GM12878 (cell line): ENCODE data around the gene NR4A2. TPM values are rescaled to one million over a fixed set of nuclear protein-coding genes. Genes with fewer than 3 reads are reported as not detected.
A peak's percentile ranks its signal among the peaks of the same experiment; 100 is the strongest.

Experiments
- ATAC-seq: fragments of 200-7000 bp; cut with Tn5 transposase; 3 replicates; pipeline ENCODE4 v1.9.1; 2020; ENCODE audit warnings: mild to moderate bottlenecking, moderate library complexity
- BruUV-seq: library from RNA; stranded (reverse); fragments of 400-500 nt; replicated peaks from 2 replicates; lab custom pipeline; 2021; lab: Mats Ljungman, UMichigan
- CTCF ChIA-PET: fragments of 300-600 bp; sonication (Branson Sonifier 250); formaldehyde crosslinking; extraction: SDS; loops from one replicate; lab custom pipeline; 2021; ENCODE audit warnings: inconsistent platforms; lab: Yijun Ruan, JAX
- POLR2A ChIA-PET: fragments of 350-600 bp; formaldehyde crosslinking; extraction: SDS; loops from one replicate; lab custom pipeline; 2021; ENCODE audit warnings: inconsistent platforms; lab: Charles Lee
- RAD21 ChIA-PET: fragments of 300-600 bp; sonication (Branson Sonifier 250); formaldehyde crosslinking; loops from one replicate; lab custom pipeline; 2023; ENCODE audit warnings: antibody characterized with exemption; ENCODE audit not compliant: unreplicated experiment; lab: Charles Lee
- SMC1A ChIA-PET: fragments of 300-600 bp; sonication (Branson Sonifier 250); formaldehyde crosslinking; loops from one replicate; lab custom pipeline; 2023; ENCODE audit not compliant: unreplicated experiment, uncharacterized antibody; lab: Charles Lee
- DNase-seq: peaks from one replicate; pipeline ENCODE4 v3.0.0-alpha.2; 2011; ENCODE audit warnings: low read depth, low spot score
- FAIRE-seq: peaks from 3 replicates; lab custom pipeline; 2011; peaks lifted over from hg19 to GRCh38; lab: Jason Lieb, UNC
- H2AFZ ChIP-seq: 2 replicates; pipeline ENCODE4 v1.6.0; 2011; ENCODE audit warnings: low read depth, low read length, control low read depth; ENCODE audit not compliant: control insufficient read depth
- H3K27ac ChIP-seq: 2 replicates; pipeline ENCODE4 v1.5.1; 2011; ENCODE audit warnings: control low read depth; ENCODE audit not compliant: control insufficient read depth, insufficient read depth
- H3K27me3 ChIP-seq, 2 experiments: replicated peaks in 1 of 2; 2 replicates each; pipeline versions ENCODE4 v1.6.0 to v1.6.1; 2011; ENCODE audit warnings: low read length in 1 of 2; ENCODE audit not compliant: control insufficient read depth in 2 of 2, insufficient read depth in 2 of 2
- H3K36me3 ChIP-seq, 2 experiments: 2 replicates each; pipeline ENCODE4 v1.5.1; 2011; ENCODE audit warnings: low read length in 1 of 2; ENCODE audit not compliant: control insufficient read depth in 2 of 2, insufficient read depth in 2 of 2
- H3K4me1 ChIP-seq: 2 replicates; pipeline ENCODE4 v1.6.1; 2011; ENCODE audit warnings: mild to moderate bottlenecking, low read length, moderate library complexity, mixed read lengths; ENCODE audit not compliant: control insufficient read depth, insufficient read depth
- H3K4me2 ChIP-seq: 2 replicates; pipeline ENCODE4 v1.6.0; 2011; ENCODE audit warnings: control low read depth; ENCODE audit not compliant: control insufficient read depth, insufficient read depth
- H3K4me3 ChIP-seq: fragments of 200-600 bp; sonication (generic); 2 replicates; pipeline ENCODE4 v1.5.1; 2016
- H3K79me2 ChIP-seq: 2 replicates; pipeline ENCODE4 v1.6.0; 2011; ENCODE audit warnings: low read length; ENCODE audit not compliant: control insufficient read depth, insufficient read depth
- H3K9ac ChIP-seq: 2 replicates; pipeline ENCODE4 v1.8.0; 2011; ENCODE audit warnings: low read length, control low read depth, mixed read lengths; ENCODE audit not compliant: control insufficient read depth, insufficient read depth
- H3K9me3 ChIP-seq: replicated peaks from 3 replicates; pipeline ENCODE4 v1.5.1; 2011; ENCODE audit warnings: mild to moderate bottlenecking, low read length; ENCODE audit not compliant: control insufficient read depth, insufficient read depth
- H4K20me1 ChIP-seq: 2 replicates; pipeline ENCODE4 v1.6.0; 2011; ENCODE audit not compliant: control insufficient read depth, insufficient read depth
- BHLHE40 ChIP-seq, 2 experiments: fragments of 450-650 bp in 1 of 2; IDR thresholded peaks; 2 replicates each; pipeline ENCODE4 v1.6.1; 2011 to 2017; ENCODE audit warnings: low read depth in 2 of 2, borderline replicate concordance in 1 of 2, improper control_type of control experiment in 1 of 2, low read length in 1 of 2, mild to moderate bottlenecking in 1 of 2
- EZH2 ChIP-seq: IDR thresholded peaks from 2 replicates; pipeline ENCODE4 v1.6.1; 2012; ENCODE audit warnings: low read depth, mild to moderate bottlenecking, control low read depth, inconsistent platforms, low read length, borderline replicate concordance; ENCODE audit not compliant: control insufficient read depth
- KLF5 ChIP-seq: fragments of 450-650 bp; IDR thresholded peaks from 2 replicates; pipeline ENCODE4 v1.6.1; 2014; ENCODE audit warnings: mild to moderate bottlenecking; ENCODE audit not compliant: partially characterized antibody
- PML ChIP-seq: IDR thresholded peaks from 2 replicates; pipeline ENCODE4 v1.6.1; 2012; ENCODE audit warnings: low read length, inconsistent platforms
- SUZ12 ChIP-seq: fragments of 200-600 bp; sonication (generic); IDR thresholded peaks from one replicate; pipeline ENCODE4 v1.6.1; 2018; ENCODE audit warnings: antibody characterized with exemption, mild to moderate bottlenecking; ENCODE audit not compliant: unreplicated experiment
- WGBS: methylation state at CpG from one replicate; pipeline ENCODE4 v1.1.6; 2016; ENCODE audit warnings: low lambda C conversion rate; ENCODE audit not compliant: insufficient replicate concordance, insufficient coverage; ENCODE audit errors: missing lambda C conversion rate; 5-methylcytosine and 5-hydroxymethylcytosine counted together
- in situ Hi-C: fragments of 300-500 bp; cut with MboI; formaldehyde crosslinking; loops from 9 replicates; pipeline ENCODE4 v1.14.3; 2018; ENCODE audit warnings: mixed read lengths
- intact Hi-C: fragments of 100-400 bp; cut with micrococcal nuclease; formaldehyde crosslinking; loops from one replicate; pipeline ENCODE4 v1.14.2; 2022; ENCODE audit not compliant: unreplicated experiment
- polyA plus RNA-seq, 11 experiments: library from polyadenylated mRNA; depleted of rRNA in 4 of 11; unstranded in 6 of 11; stranded (reverse) in 5 of 11; fragments of >200 nt; fragmentation: Nextera tagmentation in 4 of 11; fragmentation: Illumina TruSeq in 1 of 11; extraction: Ambion mirVana in 4 of 11; extraction: Trizol in 1 of 11; gene quantifications; 1 replicate in 1 of 11; 2 replicates in 10 of 11; pipeline versions ENCODE4 v1.2.1 to v1.2.3, GENCODE V29; 2011 to 2016; ENCODE audit warnings: inconsistent platforms in 2 of 11, missing spikeins in 2 of 11, low read depth in 1 of 11
- total RNA-seq, 4 experiments: library from RNA; depleted of rRNA in 3 of 4; stranded (reverse); fragments of >200 nt in 3 of 4; fragmentation: Illumina TruSeq in 1 of 4; extraction: Trizol in 1 of 4; gene quantifications; 2 replicates each; pipeline versions ENCODE4 v1.2.1 to v1.2.3, GENCODE V29; 2013 to 2021

Gene NR4A2
- total and polyA plus RNA-seq, 10 of the 15 experiments (the other 5 are each of a cell fraction or from before 2014, with no cell fraction given): 0.15 to 3.4 (median 0.58) TPM

DNA sequence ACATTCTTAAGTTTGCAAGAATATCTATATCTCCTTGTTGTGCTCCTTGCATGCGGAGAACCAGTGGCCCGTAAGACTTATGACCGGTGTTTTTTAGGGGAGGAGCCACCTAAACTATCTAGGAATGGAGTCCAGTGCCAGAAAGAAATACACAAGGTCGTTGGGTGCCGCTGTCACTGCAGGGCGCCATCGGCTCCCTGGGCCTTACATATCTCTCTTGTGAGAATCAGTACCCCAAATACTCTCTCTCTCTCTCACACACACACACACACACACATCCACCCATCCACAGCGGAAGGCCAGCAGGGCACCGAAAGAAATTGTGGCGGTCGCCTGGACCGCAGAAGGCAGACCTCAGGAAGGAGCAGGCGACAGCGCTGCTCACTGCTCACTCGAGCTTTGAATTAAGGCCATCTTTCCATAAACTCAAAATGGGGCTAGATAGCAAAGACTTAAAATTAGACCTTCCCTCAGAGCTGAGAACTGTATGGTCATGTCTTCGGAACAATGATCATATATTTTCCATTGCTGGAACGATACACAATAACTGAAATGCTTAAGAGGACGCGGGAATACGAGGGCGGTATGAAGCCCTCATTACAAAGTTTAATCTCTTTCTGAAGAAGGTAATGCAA is 10.4 kb downstream of the NR4A2 start:
- POLR2A ChIA-PET: no interaction called here
- CTCF ChIA-PET: interaction anchor here (1.2 to 2.2 kb wide), 2 partner anchors 13 to 131 kb away, joined by 3 to 6 read pairs; no protein-coding TSS in a partner anchor
- H3K4me3 ChIP-seq: peak overlapping the region; percentile 61; the same call in 1 of the 2 replicates
- intact Hi-C loops: no loop called here
- H3K9ac ChIP-seq: no peak overlapping the region
- H3K36me3 ChIP-seq: no peaks in the 10 kb centered on the region
- TF ChIP-seq EZH2: 0 out of 2 replicates have a peak, but pooled peaks have one; percentile 56
- TF ChIP-seq BHLHE40 (IDR thresholded peaks at IDR 0.05; ENCODE audit: borderline replicate concordance in 1 of 2, low read depth in 2 of 2, low read length in 1 of 2): no peak
- no peaks in the 10 kb centered on the region for H3K79me2 ChIP-seq
- FAIRE-seq: no peak
- DNase-seq: no peak
- no peak overlapping the region for H3K27ac ChIP-seq
- BruUV-seq: no TSS peak
- in situ Hi-C loops: no loop called here
- peak overlapping the region; percentile 74 for H3K4me2 ChIP-seq
- peak; percentile 72 for ATAC-seq
- no peak overlapping the region for H2AFZ ChIP-seq
- H3K4me1 ChIP-seq: peaks cover 3% of the 10 kb centered on the region
- SMC1A ChIA-PET: interaction anchor here (0.7 to 1.0 kb wide), 2 partner anchors 9 to 267 kb away, joined by 3 to 4 read pairs; no protein-coding TSS in a partner anchor
- 25% methylated on average over 21 of the region's 21 CpGs for WGBS
- RAD21 ChIA-PET: no interaction called here
- H4K20me1 ChIP-seq: no peaks in the 10 kb centered on the region
- H3K9me3 ChIP-seq: no peaks in the 10 kb centered on the region; the same call in 2 of the 3 replicates
- peaks cover 14 to 35% of the 10 kb centered on the region in 2 experiments for H3K27me3 ChIP-seq

- Histone ChIP-seq H3K9me3 (no peaks in the 10 kb centered on the region; the same call in 2 of the 3 replicates), H3K27me3 (peaks cover 14 to 35% of the 10 kb centered on the region in 2 experiments), H3K36me3 (no peaks in the 10 kb centered on the region), H3K4me3 (no peak overlapping the region), H2AFZ (no peak overlapping the region), H4K20me1 (no peaks in the 10 kb centered on the region), H3K4me2 (peak overlapping the region; percentile 50), H3K79me2 (no peaks in the 10 kb centered on the region), H3K4me1 (peaks cover 3% of the 10 kb centered on the region), H3K27ac (no peak overlapping the region), H3K9ac (no peak overlapping the region)
- intact Hi-C loops: no loop called here
- no TSS peak for BruUV-seq
- SMC1A ChIA-PET: no interaction called here
- CTCF ChIA-PET: no interaction called here
- TF ChIP-seq EZH2 (0 out of 2 replicates have a peak, but pooled peaks have one; percentile 82), SUZ12 (peak; percentile 79), KLF5 (no peak), PML (no peak)
- ATAC-seq: peak; percentile 44
- POLR2A ChIA-PET: no interaction called here
- in situ Hi-C loops: no loop called here
- RAD21 ChIA-PET: no interaction called here
- FAIRE-seq: no peak
- 28% methylated on average over 31 of the region's 31 CpGs for WGBS
- no peak for DNase-seq
These were observed 11.1 kb downstream of the NR4A2 start for GRCh38 chr2:156321243-156321904.
